Umbilical cord (tissue), 2 donors: Measurements from ENCODE around the gene CLRN3. TPM values are rescaled to one million over a fixed set of nuclear protein-coding genes. Genes with fewer than 3 reads are reported as not detected.

Experiments
- DNase-seq: peaks from one replicate; pipeline ENCODE4 v3.0.0-alpha.2; 2015; ENCODE audit warnings: low spot score
- total RNA-seq: library from RNA; depleted of rRNA; stranded (reverse); fragments of >200 nt; gene quantifications from one replicate; pipeline ENCODE4 v1.2.3, GENCODE V29; 2014; ENCODE audit warnings: low replicate concordance; ENCODE audit not compliant: insufficient read depth

CLRN3 gene
- not detected for total RNA-seq

- DNase-seq = no peak
These were observed at the start of gene CLRN3 for GRCh38 chr10:127892743-127893142. Gene CLRN3, minus strand, starts transcription at chr10:127892941. Its CDS starts 157 bp downstream, at chr10:127892784.

- DNase-seq = no peak
These were observed 48.3 kb upstream of the CLRN3 start for GRCh38 chr10:127940866-127941640.

- no peak for DNase-seq
These were observed 47.1 kb upstream of the CLRN3 start for GRCh38 chr10:127939786-127940330.

- DNase-seq = no peak
These were observed 45.2 kb upstream of the CLRN3 start for GRCh38 chr10:127937915-127938463.

- no peak for DNase-seq
These were observed 44.3 kb upstream of the CLRN3 start for GRCh38 chr10:127937069-127937468.

GRCh38 chr10:127935071-127935561 lies 42.4 kb upstream of the CLRN3 start:
- no peak for DNase-seq

- DNase-seq = no peak
These were observed 41.6 kb upstream of the CLRN3 start for GRCh38 chr10:127934383-127934782.

GRCh38 chr10:127933271-127933670 lies 40.5 kb upstream of the CLRN3 start:
- DNase-seq = no peak

- DNase-seq = no peak
These were observed 40.0 kb upstream of the CLRN3 start for GRCh38 chr10:127932521-127933270.

- peak; percentile 52 for DNase-seq
These were observed 35.5 kb upstream of the CLRN3 start for GRCh38 chr10:127928021-127928806.

- peak; percentile 37 for DNase-seq
These were observed 33.7 kb upstream of the CLRN3 start for GRCh38 chr10:127926455-127926854.

- DNase-seq = no peak
These were observed 32.9 kb upstream of the CLRN3 start for GRCh38 chr10:127925471-127926207.

GRCh38 chr10:127923646-127924045 lies 30.9 kb upstream of the CLRN3 start:
- no peak for DNase-seq

GRCh38 chr10:127922675-127923366 lies 30.1 kb upstream of the CLRN3 start:
- DNase-seq = no peak

GRCh38 chr10:127922206-127922605 lies 29.5 kb upstream of the CLRN3 start:
- DNase-seq = no peak

- DNase-seq = no peak
These were observed 29.0 kb upstream of the CLRN3 start for GRCh38 chr10:127921753-127922145.

GRCh38 chr10:127921075-127921752 lies 28.5 kb upstream of the CLRN3 start:
- DNase-seq = no peak

- no peak for DNase-seq
These were observed 27.7 kb upstream of the CLRN3 start for GRCh38 chr10:127920306-127921074.
